ENCODE results near the gene BAD.

BAD gene

GRCh38 chr11:64275841-64276240, 8.6 kb downstream of the BAD start:
- no peak for DNase-seq (ENCODE audit: low spot score)

- no peak for DNase-seq (ENCODE audit: low spot score)
Observed at GRCh38 chr11:64275031-64275800, 9.2 kb downstream of the BAD start.

- peak; percentile 79 for DNase-seq (ENCODE audit: low spot score)
Observed at GRCh38 chr11:64269540-64270220, 14.8 kb downstream of the BAD start.

GRCh38 chr11:64268893-64269539, 15.4 kb downstream of the BAD start:
- no peak for DNase-seq (ENCODE audit: low spot score)

GRCh38 chr11:64268025-64268892, 16.2 kb downstream of the BAD start:
- no peak for DNase-seq (ENCODE audit: low spot score)

GRCh38 chr11:64267207-64267945, 17.1 kb downstream of the BAD start:
- no peak for DNase-seq (ENCODE audit: low spot score)

GRCh38 chr11:64266339-64266738, 18.1 kb downstream of the BAD start:
- DNase-seq (ENCODE audit: low spot score), result no peak

- DNase-seq (ENCODE audit: low spot score), result no peak
Observed at GRCh38 chr11:64265176-64266160, 19.0 kb downstream of the BAD start.

- DNase-seq (ENCODE audit: low spot score), result no peak
Observed at GRCh38 chr11:64264371-64264852, 20.1 kb downstream of the BAD start.

- DNase-seq (ENCODE audit: low spot score), result no peak
Observed at GRCh38 chr11:64263947-64264317, 20.5 kb downstream of the BAD start.

GRCh38 chr11:64263021-64263946, 21.2 kb downstream of the BAD start:
- no peak for DNase-seq (ENCODE audit: low spot score)

- DNase-seq (ENCODE audit: low spot score), result no peak
Observed at GRCh38 chr11:64262271-64263002, 22.0 kb downstream of the BAD start.

- DNase-seq (ENCODE audit: low spot score), result no peak
Observed at GRCh38 chr11:64261556-64262080, 22.8 kb downstream of the BAD start.

GRCh38 chr11:64260147-64260708, 24.2 kb downstream of the BAD start:
- no peak for DNase-seq (ENCODE audit: low spot score)

GRCh38 chr11:64259533-64260067, 24.9 kb downstream of the BAD start:
- no peak for DNase-seq (ENCODE audit: low spot score)

GRCh38 chr11:64258946-64259532, 25.4 kb downstream of the BAD start:
- no peak for DNase-seq (ENCODE audit: low spot score)

GRCh38 chr11:64258356-64258755, 26.1 kb downstream of the BAD start:
- DNase-seq (ENCODE audit: low spot score), result no peak
